MM.1S (cell line): ENCODE results near the gene GRB2.

Experiments used
- CTCF ChIP-seq: fragments of 300-600 bp; sonication (generic); IDR thresholded peaks from 2 replicates; pipeline ENCODE4 v1.5.1; 2016; ENCODE audit warnings: antibody characterized with exemption, low read length, mixed read lengths
- EZH2 ChIP-seq: fragments of 300-600 bp; sonication (generic); optimal IDR thresholded peaks from 2 replicates; pipeline ENCODE3; 2017; ENCODE audit warnings: low read depth, mild to moderate bottlenecking, antibody characterized with exemption, low read length, mixed read lengths

GRCh38 chr17:75352079-75352569, 53.4 kb downstream of the GRB2 start:
- no peak for TF ChIP-seq CTCF
- no peak for TF ChIP-seq EZH2
